Measurements from ENCODE around the gene RNASE13. TPM values are rescaled to one million over a fixed set of nuclear protein-coding genes. Genes with fewer than 3 reads are reported as not detected.

RNASE13 gene
- total RNA-seq, 1 experiment from 2014 or later = not detected

- TF ChIP-seq, protein P1, sequence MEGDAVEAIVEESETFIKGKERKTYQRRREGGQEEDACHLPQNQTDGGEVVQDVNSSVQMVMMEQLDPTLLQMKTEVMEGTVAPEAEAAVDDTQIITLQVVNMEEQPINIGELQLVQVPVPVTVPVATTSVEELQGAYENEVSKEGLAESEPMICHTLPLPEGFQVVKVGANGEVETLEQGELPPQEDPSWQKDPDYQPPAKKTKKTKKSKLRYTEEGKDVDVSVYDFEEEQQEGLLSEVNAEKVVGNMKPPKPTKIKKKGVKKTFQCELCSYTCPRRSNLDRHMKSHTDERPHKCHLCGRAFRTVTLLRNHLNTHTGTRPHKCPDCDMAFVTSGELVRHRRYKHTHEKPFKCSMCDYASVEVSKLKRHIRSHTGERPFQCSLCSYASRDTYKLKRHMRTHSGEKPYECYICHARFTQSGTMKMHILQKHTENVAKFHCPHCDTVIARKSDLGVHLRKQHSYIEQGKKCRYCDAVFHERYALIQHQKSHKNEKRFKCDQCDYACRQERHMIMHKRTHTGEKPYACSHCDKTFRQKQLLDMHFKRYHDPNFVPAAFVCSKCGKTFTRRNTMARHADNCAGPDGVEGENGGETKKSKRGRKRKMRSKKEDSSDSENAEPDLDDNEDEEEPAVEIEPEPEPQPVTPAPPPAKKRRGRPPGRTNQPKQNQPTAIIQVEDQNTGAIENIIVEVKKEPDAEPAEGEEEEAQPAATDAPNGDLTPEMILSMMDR (IDR thresholded peaks at IDR 0.05; ENCODE audit: unreplicated experiment) = no peak
- ChIA-PET POLR2A (interaction anchor here (0.5 to 3.2 kb wide), 5 partner anchors 7 to 27 kb away, joined by 4 to 28 read pairs (median 5); partner anchors contain the start of gene METTL17), CTCF (interaction anchor here (0.6 to 13.0 kb wide), 13 partner anchors 8 to 468 kb away, joined by 3 to 213 read pairs (median 6); partner anchors contain the start of gene ARHGEF40)
- Mint-ChIP-seq H3K9me3 (ENCODE audit: unreplicated experiment) (no peaks in the 10 kb centered on the region), H3K36me3 (ENCODE audit: insufficient read depth, unreplicated experiment) (peaks cover 56% of the 10 kb centered on the region), H3K4me1 (ENCODE audit: insufficient read depth, unreplicated experiment) (peaks cover 18% of the 10 kb centered on the region), H3K4me3 (ENCODE audit: unreplicated experiment) (no peak overlapping the region), H3K27me3 (ENCODE audit: insufficient read depth, unreplicated experiment) (no peaks in the 10 kb centered on the region), H3K27ac (ENCODE audit: low read depth, unreplicated experiment) (no peak overlapping the region)
- intact Hi-C loops (cut with micrococcal nuclease) = no loop called here
- DNase-seq (ENCODE audit: unreplicated experiment) = no peak
- BruUV-seq (replicated peaks) = no TSS peak
Measured at GRCh38 chr14:20997564-20997963, 37.0 kb downstream of the RNASE13 start.

DNA sequence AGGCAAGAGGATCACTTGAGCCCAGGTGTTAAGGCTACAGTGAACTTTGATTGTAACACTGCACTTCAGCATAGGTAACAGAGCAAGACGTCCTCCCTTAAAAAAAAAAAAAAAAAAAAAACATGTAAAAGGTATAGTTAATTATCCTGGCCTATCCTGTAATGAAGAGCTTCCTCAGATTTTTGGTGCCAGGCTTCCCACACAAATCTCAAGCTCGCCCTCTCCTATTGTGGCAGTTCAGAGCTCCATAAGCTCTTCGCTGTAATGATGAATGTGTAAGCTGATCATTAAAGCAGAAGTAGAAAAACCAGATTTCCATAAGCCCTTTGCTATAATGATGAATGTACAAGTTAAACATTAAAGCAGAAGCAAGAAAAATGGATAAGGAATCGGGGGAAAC is 37.5 kb downstream of the RNASE13 start:
- CTCF ChIA-PET = interaction anchor here (0.6 to 13.0 kb wide), 12 partner anchors 8 to 1976 kb away, joined by 3 to 213 read pairs (median 6); partner anchors contain the start of gene ARHGEF40
- no TSS peak for BruUV-seq (replicated peaks)
- no peak for DNase-seq (ENCODE audit: unreplicated experiment)
- H3K36me3 Mint-ChIP-seq (ENCODE audit: insufficient read depth, unreplicated experiment) = peaks cover 60% of the 10 kb centered on the region
- no peaks in the 10 kb centered on the region for H3K27me3 Mint-ChIP-seq (ENCODE audit: insufficient read depth, unreplicated experiment)
- no peaks in the 10 kb centered on the region for H3K9me3 Mint-ChIP-seq (ENCODE audit: unreplicated experiment)
- H3K4me1 Mint-ChIP-seq (ENCODE audit: insufficient read depth, unreplicated experiment) = peaks cover 18% of the 10 kb centered on the region
- TF ChIP-seq, protein P1 (IDR thresholded peaks at IDR 0.05; ENCODE audit: unreplicated experiment) = no peak
- POLR2A ChIA-PET = interaction anchor here (0.5 to 3.2 kb wide), 2 partner anchors 9 to 27 kb away, joined by 4 to 28 read pairs; no protein-coding TSS in a partner anchor
- no peak overlapping the region for H3K27ac Mint-ChIP-seq (ENCODE audit: low read depth, unreplicated experiment)
- intact Hi-C loops (cut with micrococcal nuclease) = no loop called here
- no peak overlapping the region for H3K4me3 Mint-ChIP-seq (ENCODE audit: unreplicated experiment)

DNA sequence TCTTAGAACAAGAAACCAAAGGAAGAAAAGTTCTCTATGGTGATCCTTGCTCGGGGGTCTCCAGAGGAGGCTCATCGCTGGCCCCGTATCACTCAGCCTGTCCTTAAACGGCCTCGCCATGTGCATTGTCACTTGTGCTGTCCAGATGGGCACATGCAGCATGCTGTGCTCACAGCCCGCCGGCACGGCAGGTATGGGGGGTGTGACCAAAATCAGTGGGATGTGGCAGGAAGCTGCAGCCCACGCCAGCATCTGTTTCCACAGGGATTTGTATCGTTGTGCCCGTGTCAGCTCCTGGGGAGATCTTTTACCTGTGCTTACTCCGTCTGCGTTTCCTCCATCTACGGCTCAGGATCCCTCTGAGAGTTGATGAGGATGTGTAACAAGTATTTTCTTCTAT is 38.1 kb downstream of the RNASE13 start:
- Mint-ChIP-seq H3K4me3 (ENCODE audit: unreplicated experiment) (no peak overlapping the region), H3K4me1 (ENCODE audit: insufficient read depth, unreplicated experiment) (peaks cover 18% of the 10 kb centered on the region), H3K36me3 (ENCODE audit: insufficient read depth, unreplicated experiment) (peaks cover 65% of the 10 kb centered on the region), H3K9me3 (ENCODE audit: unreplicated experiment) (no peaks in the 10 kb centered on the region), H3K27me3 (ENCODE audit: insufficient read depth, unreplicated experiment) (no peaks in the 10 kb centered on the region), H3K27ac (ENCODE audit: low read depth, unreplicated experiment) (no peak overlapping the region)
- TF ChIP-seq, protein P1 (IDR thresholded peaks at IDR 0.05; ENCODE audit: unreplicated experiment) = no peak
- BruUV-seq (replicated peaks) = no TSS peak
- POLR2A ChIA-PET = interaction anchor here (3.2 kb wide), 1 partner anchor 9 kb away, joined by 28 read pairs; no protein-coding TSS in a partner anchor
- intact Hi-C loops (cut with micrococcal nuclease) = no loop called here
- no peak for DNase-seq (ENCODE audit: unreplicated experiment)
- CTCF ChIA-PET = interaction anchor here (0.6 to 13.0 kb wide), 9 partner anchors 9 to 1976 kb away, joined by 3 to 213 read pairs (median 9); no protein-coding TSS in a partner anchor

DNA sequence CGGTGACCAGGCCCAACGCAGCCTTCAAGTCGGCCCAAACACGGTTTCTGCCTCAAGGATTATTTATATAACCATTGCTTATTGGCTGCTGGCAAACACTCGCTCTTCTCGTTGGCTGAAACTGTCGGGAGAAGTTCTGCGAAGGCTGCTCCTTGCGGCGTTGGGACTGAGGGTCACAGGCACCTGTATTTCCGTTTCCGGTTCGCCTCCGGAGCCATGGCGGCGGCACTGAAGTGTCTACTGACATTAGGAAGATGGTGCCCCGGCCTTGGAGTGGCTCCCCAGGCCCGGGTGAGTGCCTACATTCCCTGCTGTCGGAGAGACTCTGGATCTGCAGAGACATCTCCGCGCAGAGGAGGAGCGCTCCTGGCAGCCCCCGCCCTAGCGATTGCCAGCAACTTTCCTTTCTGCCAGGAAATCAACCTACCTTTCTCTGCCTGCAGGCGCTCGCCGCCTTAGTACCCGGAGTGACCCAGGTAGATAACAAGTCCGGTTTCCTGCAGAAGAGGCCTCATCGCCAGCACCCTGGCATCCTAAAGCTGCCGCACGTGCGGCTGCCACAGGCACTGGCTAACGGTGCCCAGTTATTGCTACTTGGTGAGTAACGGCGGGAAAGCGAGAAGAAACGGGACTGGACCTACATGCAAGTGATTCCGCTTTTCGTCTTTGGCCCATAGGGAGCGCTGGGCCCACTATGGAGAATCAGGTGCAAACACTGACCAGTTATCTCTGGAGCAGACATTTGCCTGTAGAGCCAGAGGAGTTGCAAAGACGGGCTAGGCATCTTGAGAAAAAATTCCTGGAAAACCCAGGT is 44.6 kb downstream of the RNASE13 start, which contains the start of gene METTL17:
Gene METTL17, plus strand, starts transcription at position 194 of the 814 bp plus-strand sequence. Its CDS starts 23 bp downstream, at position 217.
- Mint-ChIP-seq H3K9me3 (ENCODE audit: unreplicated experiment) (no peaks in the 10 kb centered on the region), H3K4me3 (ENCODE audit: unreplicated experiment) (peak within 1 kb of the TSS; percentile 80), H3K27ac (ENCODE audit: low read depth, unreplicated experiment) (peak within 1 kb of the TSS; percentile 91), H3K27me3 (ENCODE audit: insufficient read depth, unreplicated experiment) (no peaks in the 10 kb centered on the region), H3K36me3 (ENCODE audit: insufficient read depth, unreplicated experiment) (peaks cover 43% of the 10 kb centered on the region), H3K4me1 (ENCODE audit: insufficient read depth, unreplicated experiment) (peaks cover 24% of the 10 kb centered on the region)
- TF ChIP-seq, protein P1 (IDR thresholded peaks at IDR 0.05; ENCODE audit: unreplicated experiment) = peak; percentile 7
- DNase-seq (ENCODE audit: unreplicated experiment) = peak; percentile 98
- ChIA-PET POLR2A (interaction anchor here (0.8 to 3.8 kb wide), 10 partner anchors 9 to 535 kb away, joined by 3 to 19 read pairs (median 4); partner anchors contain the start of genes APEX1, OSGEP, PIP4P1 and RNASE4), CTCF (interaction anchor here (0.6 to 4.7 kb wide), 4 partner anchors 18 to 742 kb away, joined by 3 to 46 read pairs (median 6); no protein-coding TSS in a partner anchor)
- intact Hi-C loops (cut with micrococcal nuclease) = no loop called here
- BruUV-seq (replicated peaks) = TSS peak; percentile 68
